ENCODE results near the gene CARD9.

Gene CARD9

GRCh38 chr9:136347472-136348256 is 25.8 kb downstream of the CARD9 start:
- no peak for DNase-seq (ENCODE audit: low read depth)

- no peak for DNase-seq (ENCODE audit: low read depth)
These were observed 26.5 kb downstream of the CARD9 start for GRCh38 chr9:136346927-136347465.

- DNase-seq (ENCODE audit: low read depth): no peak
These were observed 27.4 kb downstream of the CARD9 start for GRCh38 chr9:136346157-136346481.

GRCh38 chr9:136345281-136346156 is 27.9 kb downstream of the CARD9 start:
- DNase-seq (ENCODE audit: low read depth): no peak

GRCh38 chr9:136344544-136345280 is 28.8 kb downstream of the CARD9 start:
- no peak for DNase-seq (ENCODE audit: low read depth)

GRCh38 chr9:136343884-136344269 is 29.6 kb downstream of the CARD9 start:
- DNase-seq (ENCODE audit: low read depth): no peak

GRCh38 chr9:136343121-136343883 is 30.2 kb downstream of the CARD9 start:
- no peak for DNase-seq (ENCODE audit: low read depth)

- peak; percentile 28 for DNase-seq (ENCODE audit: low read depth)
These were observed 31.0 kb downstream of the CARD9 start for GRCh38 chr9:136342181-136343120.

GRCh38 chr9:136341769-136342168 is 31.7 kb downstream of the CARD9 start:
- no peak for DNase-seq (ENCODE audit: low read depth)

GRCh38 chr9:136341042-136341655 is 32.3 kb downstream of the CARD9 start:
- DNase-seq (ENCODE audit: low read depth): no peak

- no peak for DNase-seq (ENCODE audit: low read depth)
These were observed 33.0 kb downstream of the CARD9 start for GRCh38 chr9:136340356-136341041.

- no peak for DNase-seq (ENCODE audit: low read depth)
These were observed 33.5 kb downstream of the CARD9 start for GRCh38 chr9:136339958-136340310.

- no peak for DNase-seq (ENCODE audit: low read depth)
These were observed 34.1 kb downstream of the CARD9 start for GRCh38 chr9:136339173-136339957.

- no peak for DNase-seq (ENCODE audit: low read depth)
These were observed 35.0 kb downstream of the CARD9 start for GRCh38 chr9:136338511-136338910.

GRCh38 chr9:136337416-136338395 is 35.8 kb downstream of the CARD9 start:
- no peak for DNase-seq (ENCODE audit: low read depth)

GRCh38 chr9:136336881-136337280 is 36.6 kb downstream of the CARD9 start:
- DNase-seq (ENCODE audit: low read depth): no peak

GRCh38 chr9:136336156-136336870 is 37.2 kb downstream of the CARD9 start:
- DNase-seq (ENCODE audit: low read depth): no peak
